Activated CD4-positive, alpha-beta T cell treated with anti-CD3 and anti-CD28 coated beads for 24 hours (primary cell): Measurements from ENCODE around the gene ZNF678.
"Not testable (repeated sequence)": the region's sequence is repeated elsewhere in the genome, so short reads cannot be mapped to it uniquely, and the experiment has no call there.

Source experiments
- DNase-seq, 2 donors: peaks; one replicate each; pipeline ENCODE4 v3.0.0-alpha.2; 2020; ENCODE audit warnings: low read depth in 2 of 2

ZNF678 gene

GRCh38 chr1:227551881-227552280 is 11.5 kb upstream of the ZNF678 start:
- DNase-seq, result not testable (repeated sequence)

GRCh38 chr1:227556288-227556687 is 7.1 kb upstream of the ZNF678 start:
- DNase-seq, result no peak

- no peak for DNase-seq
Observed at GRCh38 chr1:227557962-227558725, 5.2 kb upstream of the ZNF678 start.

- DNase-seq, result no peak
Observed at GRCh38 chr1:227558732-227559262, 4.6 kb upstream of the ZNF678 start.

- no peak for DNase-seq
Observed at GRCh38 chr1:227559499-227559898, 3.9 kb upstream of the ZNF678 start.

- no peak for DNase-seq
Observed at GRCh38 chr1:227559926-227560325, 3.4 kb upstream of the ZNF678 start.

- no peak for DNase-seq
Observed at GRCh38 chr1:227560393-227561173, 2.8 kb upstream of the ZNF678 start.

GRCh38 chr1:227561241-227561907 is 2.0 kb upstream of the ZNF678 start:
- no peak for DNase-seq

GRCh38 chr1:227562037-227562436 is 1.3 kb upstream of the ZNF678 start:
- DNase-seq, result no peak

- DNase-seq, result no peak
Observed at GRCh38 chr1:227562933-227563323, 428 bp upstream of the ZNF678 start.

- no peak for DNase-seq
Observed at GRCh38 chr1:227567256-227567655, 3.9 kb downstream of the ZNF678 start.

GRCh38 chr1:227568593-227568992 is 5.2 kb downstream of the ZNF678 start:
- DNase-seq, result no peak

GRCh38 chr1:227572752-227573151 is 9.4 kb downstream of the ZNF678 start:
- DNase-seq, result no peak

GRCh38 chr1:227574926-227575325 is 11.6 kb downstream of the ZNF678 start:
- DNase-seq, result no peak

GRCh38 chr1:227576189-227576588 is 12.8 kb downstream of the ZNF678 start:
- no peak for DNase-seq

GRCh38 chr1:227577500-227577899 is 14.1 kb downstream of the ZNF678 start:
- no peak for DNase-seq

- DNase-seq, result no peak
Observed at GRCh38 chr1:227583354-227583753, 20.0 kb downstream of the ZNF678 start.

- DNase-seq, result no peak
Observed at GRCh38 chr1:227586733-227587132, 23.4 kb downstream of the ZNF678 start.

GRCh38 chr1:227587968-227588367 is 24.6 kb downstream of the ZNF678 start:
- DNase-seq, result no peak

- DNase-seq, result not testable (repeated sequence)
Observed at GRCh38 chr1:227588769-227589168, 25.4 kb downstream of the ZNF678 start.

GRCh38 chr1:227589777-227590176 is 26.4 kb downstream of the ZNF678 start:
- DNase-seq, result not testable (repeated sequence)

GRCh38 chr1:227596222-227596621 is 32.9 kb downstream of the ZNF678 start:
- not testable (repeated sequence) for DNase-seq
